GM23338 (cell line): ENCODE measurements around the gene CYTH1. TPM values are rescaled to one million over a fixed set of nuclear protein-coding genes. Genes with fewer than 3 reads are reported as not detected.

ENCODE experiments used
- ATAC-seq: fragments of 200-7000 bp; cut with Tn5 transposase; 3 replicates; pipeline ENCODE4 v1.9.1; 2020
- DNase-seq: peaks from one replicate; pipeline ENCODE4 v3.0.0-alpha.2; 2015; ENCODE audit warnings: low spot score
- H2AFZ ChIP-seq: fragments of 200-600 bp; sonication (generic); 2 replicates; pipeline ENCODE4 v1.8.0; 2016; ENCODE audit warnings: antibody characterized with exemption, mild to moderate bottlenecking, moderate library complexity
- H3F3A ChIP-seq: fragments of 200-600 bp; sonication (generic); replicated peaks from 2 replicates; pipeline ENCODE4 v1.8.0; 2017; ENCODE audit warnings: antibody characterized with exemption, mixed run types, low read depth
- H3K27ac ChIP-seq: fragments of 200-600 bp; sonication (generic); 2 replicates; pipeline ENCODE4 v1.6.1; 2016; ENCODE audit warnings: low read depth
- H3K27me3 ChIP-seq: fragments of 200-600 bp; sonication (generic); 2 replicates; pipeline ENCODE4 v1.8.0; 2016; ENCODE audit warnings: mild to moderate bottlenecking, mixed run types, moderate library complexity; ENCODE audit not compliant: insufficient read depth
- H3K36me3 ChIP-seq: fragments of 200-600 bp; sonication (generic); 2 replicates; pipeline ENCODE4 v1.8.0; 2016; ENCODE audit warnings: mild to moderate bottlenecking; ENCODE audit not compliant: insufficient read depth
- H3K4me1 ChIP-seq: fragments of 200-600 bp; sonication (generic); 2 replicates; pipeline ENCODE4 v1.8.0; 2016; ENCODE audit warnings: mild to moderate bottlenecking, moderate library complexity; ENCODE audit not compliant: insufficient read depth
- H3K4me2 ChIP-seq: fragments of 200-600 bp; sonication (generic); 2 replicates; pipeline ENCODE4 v1.7.1; 2017; ENCODE audit warnings: mixed run types
- H3K4me3 ChIP-seq: fragments of 200-600 bp; sonication (generic); 2 replicates; pipeline ENCODE4 v1.6.1; 2016; ENCODE audit warnings: mixed run types
- H3K79me2 ChIP-seq: fragments of 200-600 bp; sonication (generic); replicated peaks from 2 replicates; pipeline ENCODE4 v1.8.0; 2017; ENCODE audit warnings: mild to moderate bottlenecking; ENCODE audit not compliant: insufficient read depth
- H3K9me2 ChIP-seq: fragments of 200-600 bp; sonication (generic); 2 replicates; pipeline ENCODE4 v1.8.0; 2017; ENCODE audit not compliant: insufficient read depth
- H4K20me1 ChIP-seq: fragments of 200-600 bp; sonication (generic); replicated peaks from 2 replicates; pipeline ENCODE4 v1.8.0; 2017; ENCODE audit warnings: mild to moderate bottlenecking; ENCODE audit not compliant: insufficient read depth
- H3K27ac Mint-ChIP-seq: 2 replicates; pipeline ENCODE4 v1.8.0; 2020; ENCODE audit warnings: inconsistent platforms, mild to moderate bottlenecking, moderate library complexity, mixed read lengths
- H3K27me3 Mint-ChIP-seq: 3 replicates; pipeline ENCODE4 v1.8.0; 2022; ENCODE audit warnings: low read depth, mild to moderate bottlenecking, moderate library complexity, mixed read lengths, inconsistent platforms; ENCODE audit not compliant: insufficient read depth, poor library complexity
- H3K36me3 Mint-ChIP-seq: 3 replicates; pipeline ENCODE4 v1.8.0; 2021; ENCODE audit warnings: low read depth, mild to moderate bottlenecking, inconsistent platforms, moderate library complexity, mixed read lengths
- H3K4me1 Mint-ChIP-seq: 3 replicates; pipeline ENCODE4 v1.8.0; 2020; ENCODE audit warnings: mild to moderate bottlenecking, inconsistent platforms, mixed read lengths
- H3K4me3 Mint-ChIP-seq: 3 replicates; pipeline ENCODE4 v1.8.0; 2021; ENCODE audit warnings: moderate library complexity, mild to moderate bottlenecking, inconsistent platforms, mixed read lengths
- H3K9me3 Mint-ChIP-seq: 3 replicates; pipeline ENCODE4 v1.8.0; 2020; ENCODE audit warnings: moderate library complexity, mild to moderate bottlenecking, inconsistent platforms, mixed read lengths
- CREB1 ChIP-seq: fragments of 250-450 bp; sonication (Bioruptor Pico); IDR thresholded peaks from 2 replicates; pipeline ENCODE4 v1.5.0; 2020; ENCODE audit warnings: low read depth, mild to moderate bottlenecking, moderate library complexity
- EZH2 ChIP-seq: fragments of 200-600 bp; sonication (generic); IDR thresholded peaks from one replicate; pipeline ENCODE4 v1.8.0; 2017; ENCODE audit warnings: antibody characterized with exemption, mild to moderate bottlenecking, low read depth; ENCODE audit not compliant: unreplicated experiment
- EZH2phosphoT487 ChIP-seq: fragments of 200-600 bp; sonication (generic); IDR thresholded peaks from one replicate; pipeline ENCODE4 v1.8.1; 2018; ENCODE audit warnings: antibody characterized with exemption; ENCODE audit not compliant: unreplicated experiment
- JUNB ChIP-seq: IDR thresholded peaks from one replicate; pipeline ENCODE4 v1.6.1; 2016; ENCODE audit warnings: antibody characterized with exemption; ENCODE audit not compliant: unreplicated experiment
- NANOG ChIP-seq: IDR thresholded peaks from 2 replicates; pipeline ENCODE4 v1.6.1; 2016; ENCODE audit warnings: antibody characterized with exemption, borderline replicate concordance
- POLR2AphosphoS5 ChIP-seq: IDR thresholded peaks from 2 replicates; pipeline ENCODE4 v1.6.1; 2016; ENCODE audit warnings: antibody characterized with exemption, low read depth
- STAT1 ChIP-seq: IDR thresholded peaks from one replicate; pipeline ENCODE4 v1.6.1; 2016; ENCODE audit warnings: antibody characterized with exemption; ENCODE audit not compliant: unreplicated experiment
- ZNF114 ChIP-seq: fragments of 250-450 bp; sonication (Bioruptor Pico); IDR thresholded peaks from 2 replicates; pipeline ENCODE4 v1.5.0; 2020; ENCODE audit warnings: mild to moderate bottlenecking, moderate library complexity
- ZNF331 ChIP-seq: fragments of 250-450 bp; sonication (Bioruptor Pico); IDR thresholded peaks from 2 replicates; pipeline ENCODE4 v1.5.0; 2020; ENCODE audit warnings: low read depth, mild to moderate bottlenecking, moderate library complexity
- polyA plus RNA-seq: library from polyadenylated mRNA; unstranded; fragments of >200 nt; fragmentation: Nextera tagmentation; extraction: Ambion mirVana; gene quantifications from 2 replicates; pipeline ENCODE4 v1.2.1, GENCODE V29; 2016
- total RNA-seq: library from RNA; depleted of rRNA; stranded (reverse); fragments of >200 nt; shearing (Covaris generic); gene quantifications from 2 replicates; pipeline ENCODE4 v1.2.3, GENCODE V29; 2014
- TF ChIP-seq, protein P1 (sequence below): IDR thresholded peaks from 2 replicates; pipeline ENCODE4 v1.6.1; 2016; ENCODE audit warnings: antibody characterized with exemption
- TF ChIP-seq, protein P2 (sequence below): fragments of 250-450 bp; sonication (Bioruptor Pico); IDR thresholded peaks from 2 replicates; pipeline ENCODE4 v1.5.0; 2020; ENCODE audit warnings: mild to moderate bottlenecking, moderate library complexity
- TF ChIP-seq, protein P3 (sequence below), 2 experiments: fragments of 200-600 bp in 1 of 2; sonication (generic) in 1 of 2; conservative IDR thresholded peaks; 2 replicates each; pipeline versions ENCODE4 v1.5.1 to v1.6.1; 2016 to 2017; ENCODE audit warnings: antibody characterized with exemption in 2 of 2, low read depth in 2 of 2, mild to moderate bottlenecking in 2 of 2, moderate library complexity in 1 of 2
- TF ChIP-seq, protein P4 (sequence below): IDR thresholded peaks from one replicate; pipeline ENCODE4 v1.6.1; 2018; ENCODE audit warnings: antibody characterized with exemption; ENCODE audit not compliant: unreplicated experiment

Gene CYTH1
- total and polyA plus RNA-seq, 2 experiments from 2014 or later = 13.8 to 14.5 TPM

DNA sequence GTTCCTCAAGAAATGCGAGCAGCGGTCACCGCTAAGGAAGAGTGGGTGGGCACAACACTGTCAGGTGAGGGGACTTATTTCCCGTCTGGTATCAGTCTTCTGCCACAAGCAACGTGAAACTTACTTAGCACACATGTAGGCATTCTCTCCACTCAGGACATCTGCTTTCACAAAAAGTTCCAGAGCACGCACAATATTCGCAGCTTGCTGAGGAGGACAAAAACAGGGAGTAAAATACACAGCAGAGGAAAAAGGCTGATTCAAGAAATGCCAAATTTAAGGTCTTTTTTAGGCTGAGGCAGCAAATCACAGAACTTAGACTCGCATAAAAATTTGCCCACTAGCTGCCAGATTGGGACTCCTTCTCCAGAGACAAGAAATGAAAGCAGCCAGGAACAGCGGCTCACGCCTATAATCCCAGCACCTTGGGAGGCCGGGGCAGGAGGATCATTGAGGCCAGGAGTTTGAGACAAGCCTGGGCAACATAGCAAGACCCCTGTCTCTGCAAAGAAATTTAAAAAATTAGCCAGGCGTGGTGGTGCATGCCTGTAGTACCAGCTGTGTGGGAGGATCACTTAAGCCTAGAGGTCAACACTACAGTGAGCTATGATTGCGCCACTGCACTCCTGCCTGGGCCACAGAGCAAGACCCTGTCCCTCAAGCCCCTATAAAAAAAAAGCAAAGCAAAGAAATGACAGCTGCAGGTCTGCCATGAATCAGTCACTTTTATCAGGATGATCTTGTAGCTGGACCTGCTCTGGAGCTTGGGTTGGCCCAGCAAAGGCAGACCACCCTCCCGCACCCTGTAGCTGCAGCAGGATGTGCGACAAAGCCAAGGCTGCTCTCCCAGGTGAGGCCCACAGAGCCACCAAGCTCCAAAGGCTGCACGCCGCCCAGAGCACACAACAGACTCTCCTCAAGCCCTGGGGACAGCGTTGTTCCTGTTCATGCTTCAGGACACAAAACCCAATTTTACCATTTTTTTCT lies 38.0 kb upstream of the CYTH1 start:
- peaks cover 8% of the 10 kb centered on the region for H3K79me2 ChIP-seq
- Mint-ChIP-seq H3K4me1 (no peaks in the 10 kb centered on the region), H3K4me3 (no peak overlapping the region), H3K27ac (no peak overlapping the region), H3K36me3 (peaks cover 90% of the 10 kb centered on the region), H3K27me3 (no peaks in the 10 kb centered on the region), H3K9me3 (no peaks in the 10 kb centered on the region; the same call in 2 of the 3 replicates)
- no peaks in the 10 kb centered on the region for H3K27me3 ChIP-seq
- TF ChIP-seq ZNF114 (CRISPR knock-in tag) (no peak), NANOG (no peak), POLR2AphosphoS5 (no peak), JUNB (no peak), EZH2 (no peak), CREB1 (CRISPR knock-in tag) (no peak), EZH2phosphoT487 (no peak), STAT1 (no peak), ZNF331 (CRISPR knock-in tag) (no peak)
- TF ChIP-seq, protein P1, sequence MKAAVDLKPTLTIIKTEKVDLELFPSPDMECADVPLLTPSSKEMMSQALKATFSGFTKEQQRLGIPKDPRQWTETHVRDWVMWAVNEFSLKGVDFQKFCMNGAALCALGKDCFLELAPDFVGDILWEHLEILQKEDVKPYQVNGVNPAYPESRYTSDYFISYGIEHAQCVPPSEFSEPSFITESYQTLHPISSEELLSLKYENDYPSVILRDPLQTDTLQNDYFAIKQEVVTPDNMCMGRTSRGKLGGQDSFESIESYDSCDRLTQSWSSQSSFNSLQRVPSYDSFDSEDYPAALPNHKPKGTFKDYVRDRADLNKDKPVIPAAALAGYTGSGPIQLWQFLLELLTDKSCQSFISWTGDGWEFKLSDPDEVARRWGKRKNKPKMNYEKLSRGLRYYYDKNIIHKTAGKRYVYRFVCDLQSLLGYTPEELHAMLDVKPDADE = no peak
- TF ChIP-seq, protein P2, sequence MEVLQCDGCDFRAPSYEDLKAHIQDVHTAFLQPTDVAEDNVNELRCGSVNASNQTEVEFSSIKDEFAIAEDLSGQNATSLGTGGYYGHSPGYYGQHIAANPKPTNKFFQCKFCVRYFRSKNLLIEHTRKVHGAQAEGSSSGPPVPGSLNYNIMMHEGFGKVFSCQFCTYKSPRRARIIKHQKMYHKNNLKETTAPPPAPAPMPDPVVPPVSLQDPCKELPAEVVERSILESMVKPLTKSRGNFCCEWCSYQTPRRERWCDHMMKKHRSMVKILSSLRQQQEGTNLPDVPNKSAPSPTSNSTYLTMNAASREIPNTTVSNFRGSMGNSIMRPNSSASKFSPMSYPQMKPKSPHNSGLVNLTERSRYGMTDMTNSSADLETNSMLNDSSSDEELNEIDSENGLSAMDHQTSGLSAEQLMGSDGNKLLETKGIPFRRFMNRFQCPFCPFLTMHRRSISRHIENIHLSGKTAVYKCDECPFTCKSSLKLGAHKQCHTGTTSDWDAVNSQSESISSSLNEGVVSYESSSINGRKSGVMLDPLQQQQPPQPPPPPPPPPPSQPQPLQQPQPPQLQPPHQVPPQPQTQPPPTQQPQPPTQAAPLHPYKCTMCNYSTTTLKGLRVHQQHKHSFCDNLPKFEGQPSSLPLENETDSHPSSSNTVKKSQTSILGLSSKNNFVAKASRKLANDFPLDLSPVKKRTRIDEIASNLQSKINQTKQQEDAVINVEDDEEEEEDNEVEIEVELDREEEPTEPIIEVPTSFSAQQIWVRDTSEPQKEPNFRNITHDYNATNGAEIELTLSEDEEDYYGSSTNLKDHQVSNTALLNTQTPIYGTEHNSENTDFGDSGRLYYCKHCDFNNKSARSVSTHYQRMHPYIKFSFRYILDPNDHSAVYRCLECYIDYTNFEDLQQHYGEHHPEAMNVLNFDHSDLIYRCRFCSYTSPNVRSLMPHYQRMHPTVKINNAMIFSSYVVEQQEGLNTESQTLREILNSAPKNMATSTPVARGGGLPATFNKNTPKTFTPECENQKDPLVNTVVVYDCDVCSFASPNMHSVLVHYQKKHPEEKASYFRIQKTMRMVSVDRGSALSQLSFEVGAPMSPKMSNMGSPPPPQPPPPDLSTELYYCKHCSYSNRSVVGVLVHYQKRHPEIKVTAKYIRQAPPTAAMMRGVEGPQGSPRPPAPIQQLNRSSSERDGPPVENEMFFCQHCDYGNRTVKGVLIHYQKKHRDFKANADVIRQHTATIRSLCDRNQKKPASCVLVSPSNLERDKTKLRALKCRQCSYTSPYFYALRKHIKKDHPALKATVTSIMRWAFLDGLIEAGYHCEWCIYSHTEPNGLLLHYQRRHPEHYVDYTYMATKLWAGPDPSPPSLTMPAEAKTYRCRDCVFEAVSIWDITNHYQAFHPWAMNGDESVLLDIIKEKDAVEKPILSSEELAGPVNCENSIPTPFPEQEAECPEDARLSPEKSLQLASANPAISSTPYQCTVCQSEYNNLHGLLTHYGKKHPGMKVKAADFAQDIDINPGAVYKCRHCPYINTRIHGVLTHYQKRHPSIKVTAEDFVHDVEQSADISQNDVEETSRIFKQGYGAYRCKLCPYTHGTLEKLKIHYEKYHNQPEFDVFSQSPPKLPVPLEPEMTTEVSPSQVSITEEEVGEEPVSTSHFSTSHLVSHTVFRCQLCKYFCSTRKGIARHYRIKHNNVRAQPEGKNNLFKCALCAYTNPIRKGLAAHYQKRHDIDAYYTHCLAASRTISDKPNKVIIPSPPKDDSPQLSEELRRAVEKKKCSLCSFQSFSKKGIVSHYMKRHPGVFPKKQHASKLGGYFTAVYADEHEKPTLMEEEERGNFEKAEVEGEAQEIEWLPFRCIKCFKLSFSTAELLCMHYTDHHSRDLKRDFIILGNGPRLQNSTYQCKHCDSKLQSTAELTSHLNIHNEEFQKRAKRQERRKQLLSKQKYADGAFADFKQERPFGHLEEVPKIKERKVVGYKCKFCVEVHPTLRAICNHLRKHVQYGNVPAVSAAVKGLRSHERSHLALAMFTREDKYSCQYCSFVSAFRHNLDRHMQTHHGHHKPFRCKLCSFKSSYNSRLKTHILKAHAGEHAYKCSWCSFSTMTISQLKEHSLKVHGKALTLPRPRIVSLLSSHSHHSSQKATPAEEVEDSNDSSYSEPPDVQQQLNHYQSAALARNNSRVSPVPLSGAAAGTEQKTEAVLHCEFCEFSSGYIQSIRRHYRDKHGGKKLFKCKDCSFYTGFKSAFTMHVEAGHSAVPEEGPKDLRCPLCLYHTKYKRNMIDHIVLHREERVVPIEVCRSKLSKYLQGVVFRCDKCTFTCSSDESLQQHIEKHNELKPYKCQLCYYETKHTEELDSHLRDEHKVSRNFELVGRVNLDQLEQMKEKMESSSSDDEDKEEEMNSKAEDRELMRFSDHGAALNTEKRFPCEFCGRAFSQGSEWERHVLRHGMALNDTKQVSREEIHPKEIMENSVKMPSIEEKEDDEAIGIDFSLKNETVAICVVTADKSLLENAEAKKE (CRISPR knock-in tag) = no peak
- TF ChIP-seq, protein P3, sequence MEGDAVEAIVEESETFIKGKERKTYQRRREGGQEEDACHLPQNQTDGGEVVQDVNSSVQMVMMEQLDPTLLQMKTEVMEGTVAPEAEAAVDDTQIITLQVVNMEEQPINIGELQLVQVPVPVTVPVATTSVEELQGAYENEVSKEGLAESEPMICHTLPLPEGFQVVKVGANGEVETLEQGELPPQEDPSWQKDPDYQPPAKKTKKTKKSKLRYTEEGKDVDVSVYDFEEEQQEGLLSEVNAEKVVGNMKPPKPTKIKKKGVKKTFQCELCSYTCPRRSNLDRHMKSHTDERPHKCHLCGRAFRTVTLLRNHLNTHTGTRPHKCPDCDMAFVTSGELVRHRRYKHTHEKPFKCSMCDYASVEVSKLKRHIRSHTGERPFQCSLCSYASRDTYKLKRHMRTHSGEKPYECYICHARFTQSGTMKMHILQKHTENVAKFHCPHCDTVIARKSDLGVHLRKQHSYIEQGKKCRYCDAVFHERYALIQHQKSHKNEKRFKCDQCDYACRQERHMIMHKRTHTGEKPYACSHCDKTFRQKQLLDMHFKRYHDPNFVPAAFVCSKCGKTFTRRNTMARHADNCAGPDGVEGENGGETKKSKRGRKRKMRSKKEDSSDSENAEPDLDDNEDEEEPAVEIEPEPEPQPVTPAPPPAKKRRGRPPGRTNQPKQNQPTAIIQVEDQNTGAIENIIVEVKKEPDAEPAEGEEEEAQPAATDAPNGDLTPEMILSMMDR (conservative IDR thresholded peaks at IDR 0.05; ENCODE audit: low read depth in 2 of 2) = no peak
- TF ChIP-seq, protein P4, sequence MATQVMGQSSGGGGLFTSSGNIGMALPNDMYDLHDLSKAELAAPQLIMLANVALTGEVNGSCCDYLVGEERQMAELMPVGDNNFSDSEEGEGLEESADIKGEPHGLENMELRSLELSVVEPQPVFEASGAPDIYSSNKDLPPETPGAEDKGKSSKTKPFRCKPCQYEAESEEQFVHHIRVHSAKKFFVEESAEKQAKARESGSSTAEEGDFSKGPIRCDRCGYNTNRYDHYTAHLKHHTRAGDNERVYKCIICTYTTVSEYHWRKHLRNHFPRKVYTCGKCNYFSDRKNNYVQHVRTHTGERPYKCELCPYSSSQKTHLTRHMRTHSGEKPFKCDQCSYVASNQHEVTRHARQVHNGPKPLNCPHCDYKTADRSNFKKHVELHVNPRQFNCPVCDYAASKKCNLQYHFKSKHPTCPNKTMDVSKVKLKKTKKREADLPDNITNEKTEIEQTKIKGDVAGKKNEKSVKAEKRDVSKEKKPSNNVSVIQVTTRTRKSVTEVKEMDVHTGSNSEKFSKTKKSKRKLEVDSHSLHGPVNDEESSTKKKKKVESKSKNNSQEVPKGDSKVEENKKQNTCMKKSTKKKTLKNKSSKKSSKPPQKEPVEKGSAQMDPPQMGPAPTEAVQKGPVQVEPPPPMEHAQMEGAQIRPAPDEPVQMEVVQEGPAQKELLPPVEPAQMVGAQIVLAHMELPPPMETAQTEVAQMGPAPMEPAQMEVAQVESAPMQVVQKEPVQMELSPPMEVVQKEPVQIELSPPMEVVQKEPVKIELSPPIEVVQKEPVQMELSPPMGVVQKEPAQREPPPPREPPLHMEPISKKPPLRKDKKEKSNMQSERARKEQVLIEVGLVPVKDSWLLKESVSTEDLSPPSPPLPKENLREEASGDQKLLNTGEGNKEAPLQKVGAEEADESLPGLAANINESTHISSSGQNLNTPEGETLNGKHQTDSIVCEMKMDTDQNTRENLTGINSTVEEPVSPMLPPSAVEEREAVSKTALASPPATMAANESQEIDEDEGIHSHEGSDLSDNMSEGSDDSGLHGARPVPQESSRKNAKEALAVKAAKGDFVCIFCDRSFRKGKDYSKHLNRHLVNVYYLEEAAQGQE = no peak
- no peak overlapping the region for H3K4me3 ChIP-seq
- H3K4me2 ChIP-seq = no peak overlapping the region
- H3K4me1 ChIP-seq = no peaks in the 10 kb centered on the region
- peaks cover 52% of the 10 kb centered on the region for H3K36me3 ChIP-seq
- peaks cover 20% of the 10 kb centered on the region for H4K20me1 ChIP-seq
- ATAC-seq (no peak), DNase-seq (no peak)
- H3F3A ChIP-seq = peaks cover 12% of the 10 kb centered on the region; the same call in 1 of the 2 replicates
- no peak overlapping the region for H3K27ac ChIP-seq
- H3K9me2 ChIP-seq = no peaks in the 10 kb centered on the region
- H2AFZ ChIP-seq = no peak overlapping the region
